Heart right ventricle (tissue), 16 donors: ENCODE data around the gene CAMSAP3. TPM values are rescaled to one million over a fixed set of nuclear protein-coding genes. Genes with fewer than 3 reads are reported as not detected.

Experiments
- ATAC-seq, 8 donors: fragments of 200-7000 bp; cut with Tn5 transposase; one replicate each; pipeline ENCODE4 v1.9.1; 2020; ENCODE audit warnings: mild to moderate bottlenecking in 8 of 8, moderate library complexity in 8 of 8, moderate number of reproducible peaks in 1 of 8
- DNase-seq, 2 donors: peaks; one replicate each; pipeline ENCODE4 v3.0.0-alpha.2; 2020
- H3K27ac ChIP-seq, 10 donors: fragments of 200-600 bp; sonication (generic) in 2 of 10; one replicate each; pipeline versions ENCODE4 v1.5.0 to v1.8.0; 2020 to 2022; ENCODE audit warnings: mild to moderate bottlenecking in 3 of 10
- H3K27me3 ChIP-seq, 7 donors: fragments of 200-600 bp; one replicate each; pipeline ENCODE4 v1.8.0; 2021 to 2022; ENCODE audit warnings: mild to moderate bottlenecking in 2 of 7
- H3K36me3 ChIP-seq, 9 donors: fragments of 200-600 bp; sonication (generic) in 1 of 9; one replicate each; pipeline versions ENCODE4 v1.5.0 to v1.8.0; 2020 to 2022; ENCODE audit warnings: mild to moderate bottlenecking in 2 of 9
- H3K4me1 ChIP-seq, 9 donors: fragments of 200-600 bp; sonication (generic) in 1 of 9; one replicate each; pipeline versions ENCODE4 v1.5.0 to v1.8.0; 2020 to 2022; ENCODE audit warnings: mild to moderate bottlenecking in 4 of 9
- H3K4me3 ChIP-seq, 10 donors: fragments of 200-600 bp; sonication (generic) in 2 of 10; one replicate each; pipeline versions ENCODE4 v1.5.0 to v1.8.0; 2020 to 2022; ENCODE audit warnings: mild to moderate bottlenecking in 7 of 10, moderate library complexity in 2 of 10
- H3K9me3 ChIP-seq, 11 donors: fragments of 200-600 bp in 10 of 11; sonication (generic) in 2 of 11; one replicate each; pipeline versions ENCODE4 v1.5.0 to v1.8.0; 2013 to 2022; ENCODE audit warnings: mild to moderate bottlenecking in 2 of 11, control low read depth in 1 of 11, moderate library complexity in 1 of 11
- CTCF ChIP-seq, 9 donors: fragments of 200-600 bp; sonication (generic) in 2 of 9; IDR thresholded peaks; one replicate each; pipeline versions ENCODE4 v1.5.0 to v1.8.0; 2021 to 2022; ENCODE audit warnings: antibody characterized with exemption in 9 of 9, mild to moderate bottlenecking in 5 of 9, moderate library complexity in 1 of 9
- WGBS, 2 donors: extraction: QIAGEN DNeasy Blood & Tissue Kit; methylation state at CpG; one replicate each; pipeline ENCODE4 v1.1.7; 2013; ENCODE audit warnings: inconsistent platforms in 1 of 2; 5-methylcytosine and 5-hydroxymethylcytosine counted together
- intact Hi-C, 10 donors: fragments of 100-400 bp; cut with DNase I; formaldehyde crosslinking; loops; one replicate each; pipeline versions ENCODE4 v1.11.1 to v1.14.2; 2022
- polyA plus RNA-seq, 2 donors: library from polyadenylated mRNA; stranded (reverse); fragments of 200-250 nt; gene quantifications; one replicate each; pipeline ENCODE4 v1.2.3, GENCODE V29; 2013
- total RNA-seq, 10 donors: library from RNA; stranded (reverse); fragmentation: NEBNext Ultra II Directional in 3 of 10; extraction: Animal tissue kit (Norgen Biotek cat#: 25700) in 3 of 10; gene quantifications; one replicate each; pipeline versions ENCODE4 v1.2.1 to v1.2.4, GENCODE V29; 2021 to 2023
- donor health status: Arrhythmogenic right ventricular cardiomyopathy.
- donor health status: ischemic (EF 13 %, LVEDD 7.1; RV severe dilation, severe dysfunction).
- donor health status: healthy with polysubstance abuse.
- donor health status: DM: no; HTN: yes; CAD: no.
- donor health status: DM: no; HTN: no; CAD: no.
- donor health status: ischemic (EF 25% LVEDD 6.9; RV normal size, moderate dysfunction).
- donor health status: ischemic (EF 25% LVEDD 5.7; RV mildly dilated, moderate dysfunction).
- donor health status: healthy.
- donor health status: DM: yes; HTN: yes; CAD: no.
- donor health status: Ischemic cardiomyopathy.
- donor health status: ischemic (EF 35%, LVEDD 5.7; RV mildly dilated, moderate dysfunction).
- donor health status: nonischemic (EF 11% LVEDD 7.7; RV severe dilation, severe dysfunction).
- donor health status: DM: yes; HTN: yes; CAD: no.
- donor health status: PGD.
- donor health status: ischemic (EF 29% LVEDD 5.4; RV normal size, mild dysfunction).
- donor health status: nonischemic (EF 23%, LVEDD 6.1; RV moderate dilation, normal function).

CAMSAP3 gene
- total and polyA plus RNA-seq, 12 donors = 0.03 to 2.0 (median 0.29) TPM

- WGBS, 2 donors = 88 to 93% methylated on average over 40 of the region's 40 CpGs
- Histone ChIP-seq H3K4me1 (peaks cover 11 to 39% (median 32%) of the 10 kb centered on the region in 9 donors), H3K4me3 (no peak overlapping the region), H3K36me3 (peaks cover 0 to 14% (median 0%) of the 10 kb centered on the region in 9 donors), H3K9me3 (no peaks in the 10 kb centered on the region), H3K27ac (no peak overlapping the region), H3K27me3 (peaks cover 0 to 20% (median 16%) of the 10 kb centered on the region in 7 donors)
- no peak for ATAC-seq
- no peak for DNase-seq
- no peak for TF ChIP-seq CTCF (IDR thresholded peaks at IDR 0.05)
- intact Hi-C loops = no loop called here
These were observed 36.9 kb downstream of the CAMSAP3 start for GRCh38 chr19:7632340-7633203.

- H3K27me3 ChIP-seq = peaks cover 4 to 32% (median 27%) of the 10 kb centered on the region in 7 donors
- no peak for ATAC-seq
- DNase-seq = no peak
- peaks cover 5 to 38% (median 20%) of the 10 kb centered on the region in 9 donors for H3K4me1 ChIP-seq
- peaks cover 0 to 14% (median 0%) of the 10 kb centered on the region in 9 donors for H3K36me3 ChIP-seq
- no peaks in the 10 kb centered on the region for H3K9me3 ChIP-seq
- intact Hi-C loops = no loop called here
- no peak within 1 kb of the TSS for H3K4me3 ChIP-seq
- TF ChIP-seq CTCF (IDR thresholded peaks at IDR 0.05) = no peak
- no peak within 1 kb of the TSS for H3K27ac ChIP-seq
- 36 to 67% methylated on average over 1 to 2 of the region's 2 CpGs for WGBS, 2 donors
These were observed 38.0 kb downstream of the CAMSAP3 start, which contains the start of gene PCP2 for GRCh38 chr19:7633698-7634097. PCP2 (minus strand) TSS chr19:7633719; CDS start chr19:7633457, 262 bp downstream.

- no peak for TF ChIP-seq CTCF (IDR thresholded peaks at IDR 0.05)
- Histone ChIP-seq H3K4me1 (peaks cover under 1 to 28% (median 11%) of the 10 kb centered on the region in 9 donors), H3K36me3 (peaks cover 0 to 16% (median 0%) of the 10 kb centered on the region in 9 donors), H3K27me3 (peaks cover 4 to 36% (median 27%) of the 10 kb centered on the region in 7 donors), H3K27ac (no peak overlapping the region), H3K9me3 (no peaks in the 10 kb centered on the region), H3K4me3 (no peak overlapping the region)
- DNase-seq (no peak), ATAC-seq (peak in 1 of 8 donors; percentile 40)
- 39 to 40% methylated on average over 6 of the region's 6 CpGs for WGBS, 2 donors
- intact Hi-C loops = no loop called here
These were observed 40.0 kb downstream of the CAMSAP3 start for GRCh38 chr19:7635670-7636069.

GRCh38 chr19:7636317-7636690, 40.6 kb downstream of the CAMSAP3 start:
- WGBS, 2 donors = 59 to 61% methylated on average over 16 of the region's 16 CpGs
- H3K4me3 ChIP-seq = peak overlapping the region in 4 of 10 donors; percentile 34 to 76 (median 38)
- H3K9me3 ChIP-seq = no peaks in the 10 kb centered on the region
- intact Hi-C loops = no loop called here
- no peak for DNase-seq
- H3K27ac ChIP-seq = peak overlapping the region in 1 of 10 donors; percentile 95
- H3K27me3 ChIP-seq = peaks cover 4 to 36% (median 27%) of the 10 kb centered on the region in 7 donors
- peaks cover 0 to 17% (median 0%) of the 10 kb centered on the region in 9 donors for H3K36me3 ChIP-seq
- no peak for TF ChIP-seq CTCF (IDR thresholded peaks at IDR 0.05)
- H3K4me1 ChIP-seq = peaks cover 0 to 22% (median 6%) of the 10 kb centered on the region in 9 donors
- no peak for ATAC-seq
